ENCODE measurements around the gene PTPN14. TPM values are rescaled to one million over a fixed set of nuclear protein-coding genes. Genes with fewer than 3 reads are reported as not detected.
"Not testable (repeated sequence)": the region's sequence is repeated elsewhere in the genome, so short reads cannot be mapped to it uniquely, and the experiment has no call there.

The PTPN14 gene
- total RNA-seq = 10 to 100 TPM; 17.8 to 22.5 TPM
- long read RNA-seq, full-length matches to known transcripts = 2 of 9 reads
- long read RNA-seq, partial matches to known transcripts = 5 of 9 reads
- long read RNA-seq, other reads (novel, unspliced or antisense) = 2 of 9 reads

GRCh38 chr1:214551436-214552173 is at the start of gene PTPN14:
TSS of gene PTPN14 (minus strand) at chr1:214551602. CDS start at chr1:214464803, 86,799 bp downstream.
- ATAC-seq (peak; percentile 93 to 94), DNase-seq (peak; percentile 90)
- intact Hi-C loops (cut with DNase I) = loop anchor here in 1 of 2 donors (5.0 kb wide), 1 partner anchor 134 kb away; no protein-coding TSS in a partner anchor

GRCh38 chr1:214593158-214593557 is 41.8 kb upstream of the PTPN14 start:
- ATAC-seq (no peak), DNase-seq (no peak)
- intact Hi-C loops (cut with DNase I) = no loop called here

- ATAC-seq; DNase-seq; intact Hi-C loops (cut with DNase I): not testable (repeated sequence)
These were observed 40.5 kb upstream of the PTPN14 start for GRCh38 chr1:214591918-214592317.

- DNase-seq (no peak), ATAC-seq (no peak)
- intact Hi-C loops (cut with DNase I) = no loop called here
These were observed 39.3 kb upstream of the PTPN14 start for GRCh38 chr1:214590696-214591095.

GRCh38 chr1:214588963-214589597 is 37.7 kb upstream of the PTPN14 start:
- DNase-seq = no peak
- intact Hi-C loops (cut with DNase I) = loop anchor here (5.0 to 10.0 kb wide), 3 partner anchors 204 to 324 kb away; no protein-coding TSS in a partner anchor
- no peak for ATAC-seq

- no peak for ATAC-seq
- no peak for DNase-seq
- intact Hi-C loops (cut with DNase I) = loop anchor here (5.0 to 10.0 kb wide), 3 partner anchors 202 to 322 kb away; no protein-coding TSS in a partner anchor
These were observed 35.8 kb upstream of the PTPN14 start for GRCh38 chr1:214587165-214587564.

- intact Hi-C loops (cut with DNase I) = loop anchor here (5.0 to 10.0 kb wide), 3 partner anchors 202 to 322 kb away; no protein-coding TSS in a partner anchor
- no peak for DNase-seq
- no peak for ATAC-seq
These were observed 35.2 kb upstream of the PTPN14 start for GRCh38 chr1:214586621-214587020.

- DNase-seq (no peak), ATAC-seq (peak; percentile 71 to 83)
- intact Hi-C loops (cut with DNase I) = loop anchor here (2.0 to 10.0 kb wide), 4 partner anchors 200 to 320 kb away; no protein-coding TSS in a partner anchor
These were observed 33.7 kb upstream of the PTPN14 start for GRCh38 chr1:214584805-214585766.

- ATAC-seq = no peak
- DNase-seq = no peak
- intact Hi-C loops (cut with DNase I) = loop anchor here in 1 of 2 donors (2.0 to 10.0 kb wide), 3 partner anchors 199 to 319 kb away; no protein-coding TSS in a partner anchor
These were observed 32.6 kb upstream of the PTPN14 start for GRCh38 chr1:214583824-214584554.

GRCh38 chr1:214583113-214583512 is 31.7 kb upstream of the PTPN14 start:
- intact Hi-C loops (cut with DNase I) = loop anchor here in 1 of 2 donors (10.0 kb wide), 2 partner anchors 198 to 318 kb away; no protein-coding TSS in a partner anchor
- ATAC-seq = no peak
- DNase-seq = no peak

- no peak for DNase-seq
- no peak for ATAC-seq
- intact Hi-C loops (cut with DNase I) = loop anchor here in 1 of 2 donors (10.0 kb wide), 2 partner anchors 198 to 318 kb away; no protein-coding TSS in a partner anchor
These were observed 31.0 kb upstream of the PTPN14 start for GRCh38 chr1:214582289-214582891.

- ATAC-seq (peak in 1 of 2 donors; percentile 46), DNase-seq (no peak)
- intact Hi-C loops (cut with DNase I) = loop anchor here in 1 of 2 donors (10.0 kb wide), 2 partner anchors 197 to 317 kb away; no protein-coding TSS in a partner anchor
These were observed 30.4 kb upstream of the PTPN14 start for GRCh38 chr1:214581785-214582184.

GRCh38 chr1:214579183-214579582 is 27.8 kb upstream of the PTPN14 start:
- DNase-seq = no peak
- no peak for ATAC-seq
- intact Hi-C loops (cut with DNase I) = no loop called here

- DNase-seq; ATAC-seq; intact Hi-C loops (cut with DNase I): not testable (repeated sequence)
These were observed 24.7 kb upstream of the PTPN14 start for GRCh38 chr1:214576120-214576519.

- DNase-seq = no peak
- intact Hi-C loops (cut with DNase I) = no loop called here
- ATAC-seq = peak in 1 of 2 donors; percentile 28
These were observed 23.4 kb upstream of the PTPN14 start for GRCh38 chr1:214574598-214575411.
